ENCODE data around the gene SLC25A19. TPM values are rescaled to one million over a fixed set of nuclear protein-coding genes. Genes with fewer than 3 reads are reported as not detected.
A peak's percentile ranks its signal among the peaks of the same experiment; 100 is the strongest.
"Not testable (repeated sequence)": the region's sequence is repeated elsewhere in the genome, so short reads cannot be mapped to it uniquely, and the experiment has no call there.

Gene SLC25A19
- polyA plus RNA-seq, 1 donor: 6.8 TPM

DNA sequence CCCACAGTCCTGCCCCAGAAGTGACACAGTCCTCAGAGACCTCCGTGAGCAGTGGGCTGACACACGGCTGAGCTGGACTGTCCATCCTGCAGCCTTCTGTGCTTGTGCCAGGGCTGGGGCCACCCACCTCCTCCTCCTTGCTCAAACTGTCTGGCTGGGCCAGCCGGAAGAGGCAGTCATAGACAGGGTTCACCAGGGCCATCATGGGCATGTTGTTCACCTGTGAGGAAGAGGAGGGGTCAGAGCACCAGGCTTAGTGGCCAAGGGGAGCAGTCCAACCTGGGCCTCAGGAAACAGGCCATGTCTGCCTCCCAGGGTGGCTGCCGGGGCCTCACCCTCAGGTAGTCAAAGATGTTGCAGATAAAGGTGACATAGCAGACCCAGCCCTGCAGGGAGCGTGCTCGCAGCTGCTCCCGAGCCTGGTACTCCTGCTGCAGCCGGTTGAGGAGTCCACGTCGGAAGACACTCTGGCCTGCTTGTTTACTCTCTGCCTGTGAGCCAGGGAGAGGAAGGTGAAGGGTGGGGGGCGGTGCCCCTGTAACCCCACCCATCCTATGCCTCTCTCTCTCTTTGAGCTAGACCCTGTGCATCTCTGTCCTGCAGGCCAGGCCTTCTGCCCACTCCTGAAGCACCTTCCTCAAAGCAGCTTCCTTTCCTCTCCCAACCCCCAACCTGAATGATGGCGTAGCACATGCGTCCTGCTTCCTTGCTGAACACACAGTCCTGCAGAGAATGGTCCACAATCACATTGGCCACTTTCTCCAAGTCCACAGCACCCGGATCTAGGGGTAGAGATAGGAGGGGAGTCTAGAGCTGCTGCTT is 21.6 kb downstream of the SLC25A19 start:
- DNase-seq: no peak

- no peak for DNase-seq
These were observed 22.2 kb downstream of the SLC25A19 start for GRCh38 chr17:75267153-75267410.

DNA sequence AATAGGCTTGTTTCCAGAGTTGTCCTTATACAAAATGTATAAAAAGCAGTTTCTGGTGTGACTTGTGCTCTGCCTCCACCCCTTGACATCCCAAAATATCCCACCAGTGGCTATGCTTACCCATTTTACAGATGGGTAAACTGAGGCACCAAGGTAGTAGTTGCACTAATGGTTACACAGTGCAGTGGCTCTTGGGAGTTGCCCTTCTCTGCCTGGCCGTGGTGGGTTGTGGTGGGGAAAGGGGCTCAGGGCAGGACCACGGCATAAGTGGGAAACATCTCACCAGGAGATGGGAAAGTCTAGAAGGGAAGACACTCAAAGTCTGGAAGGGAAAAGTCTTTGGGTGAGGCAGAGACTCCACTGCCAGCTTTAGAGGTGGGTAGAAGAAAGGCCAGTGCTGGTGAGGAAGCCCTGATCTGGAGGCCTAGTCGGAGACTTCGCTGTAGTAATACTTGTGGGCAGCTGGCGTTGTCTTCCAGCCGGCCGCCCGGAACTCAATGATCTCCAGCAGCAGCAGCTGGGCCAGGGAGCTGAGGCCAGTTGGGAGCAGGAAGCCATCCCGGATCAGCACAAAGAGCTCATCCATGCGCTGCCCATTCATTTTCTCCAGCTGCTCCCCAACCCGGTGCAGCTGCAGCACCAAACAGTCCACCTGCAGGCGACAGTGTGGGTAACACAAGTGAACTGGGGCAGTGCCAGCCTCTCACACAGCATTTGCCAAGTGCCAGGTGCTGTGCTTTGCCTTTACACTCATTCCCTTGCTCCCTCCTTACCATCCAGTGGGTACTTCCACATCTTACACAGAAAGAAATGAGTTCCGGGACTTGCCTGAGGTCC is 22.7 kb downstream of the SLC25A19 start:
- no peak for DNase-seq

GRCh38 chr17:75265614-75266315 is 23.5 kb downstream of the SLC25A19 start:
- DNase-seq: no peak

DNA sequence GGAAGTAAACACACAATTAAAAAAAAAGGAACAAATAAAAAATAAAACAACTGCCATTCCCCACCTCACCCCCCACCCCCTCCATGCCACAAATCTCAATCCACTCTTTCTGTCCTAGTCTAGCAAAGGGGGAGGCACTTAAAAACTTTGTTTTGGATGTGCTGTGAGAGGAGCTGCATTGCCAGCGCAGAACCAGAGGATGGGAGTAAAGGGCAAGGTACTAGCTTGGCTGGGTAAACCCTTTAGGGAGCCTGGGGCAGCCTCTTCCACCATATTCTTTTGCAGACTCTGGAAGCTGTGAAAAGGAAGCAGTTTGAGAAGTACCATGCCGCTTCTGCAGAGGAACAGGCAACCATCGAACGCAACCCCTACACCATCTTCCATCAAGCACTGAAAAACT is 26.2 kb downstream of the SLC25A19 start:
- DNase-seq: no peak

GRCh38 chr17:75262112-75262606 is 27.1 kb downstream of the SLC25A19 start:
- DNase-seq: no peak

GRCh38 chr17:75261336-75262111 is 27.7 kb downstream of the SLC25A19 start, which contains the start of the genes GGA3 and MRPS7:
Gene GGA3, minus strand, starts transcription at chr17:75261606. Its CDS starts 19 bp downstream, at chr17:75261587.
Gene MRPS7, plus strand, starts transcription at chr17:75261879. Its CDS starts 22 bp downstream, at chr17:75261901.
- peak; percentile 97 for DNase-seq

- DNase-seq: no peak
These were observed 28.4 kb downstream of the SLC25A19 start for GRCh38 chr17:75260641-75261335.

DNA sequence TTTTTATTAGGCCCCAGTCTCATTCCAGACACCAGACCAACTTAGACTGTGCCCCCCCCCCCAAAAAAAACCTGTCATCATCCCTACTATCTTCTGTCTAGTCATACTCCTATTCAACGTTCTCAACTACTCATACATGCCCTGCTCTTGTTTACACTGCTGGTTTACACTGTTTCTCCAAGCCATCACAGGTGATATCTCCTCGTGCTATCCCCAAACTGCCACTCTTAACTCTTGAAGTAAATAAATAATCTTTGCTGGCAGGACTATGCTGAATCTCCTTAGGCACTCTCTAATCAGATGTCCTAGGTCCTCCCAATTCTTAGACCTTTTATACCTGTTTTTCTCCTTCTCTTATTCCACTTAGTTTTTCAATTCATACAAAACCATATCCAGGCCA is 32.0 kb downstream of the SLC25A19 start:
- not testable (repeated sequence) for DNase-seq

DNA sequence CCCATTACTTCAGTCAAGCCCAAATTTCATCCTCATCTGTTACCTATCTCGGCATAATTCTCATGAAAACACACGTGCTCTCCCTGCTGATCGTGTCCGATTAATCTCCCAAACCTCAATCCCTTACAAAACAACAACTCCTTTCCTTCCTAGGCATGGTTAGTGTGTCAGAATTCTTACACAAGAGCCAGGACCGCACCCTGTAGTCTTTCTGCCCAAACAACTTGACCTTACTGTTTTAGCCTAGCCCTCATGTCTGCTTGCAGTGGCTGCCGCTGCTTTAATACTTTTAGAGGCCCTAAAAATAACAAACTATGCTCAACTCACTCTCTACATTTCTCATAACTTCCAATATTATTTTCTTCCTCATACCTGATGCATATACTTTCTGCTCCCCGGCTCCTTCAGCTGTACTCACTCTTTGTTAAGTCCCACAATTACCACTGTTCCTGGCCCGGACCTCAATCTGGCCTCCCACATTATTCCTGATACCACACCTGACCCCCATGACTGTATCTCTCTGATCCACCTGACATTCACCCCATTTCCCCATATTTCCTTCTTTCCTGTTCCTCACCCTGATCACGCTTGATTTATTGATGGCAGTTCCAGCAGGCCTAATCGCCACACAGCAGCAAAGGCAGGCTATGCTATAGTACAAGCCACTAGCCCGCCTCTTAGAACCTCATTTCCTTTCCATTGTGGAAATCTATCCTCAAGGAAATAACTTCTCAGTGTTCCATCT is 33.1 kb downstream of the SLC25A19 start:
- DNase-seq: not testable (repeated sequence)

- no peak for DNase-seq
These were observed 37.0 kb downstream of the SLC25A19 start for GRCh38 chr17:75252039-75252816.

- DNase-seq: no peak
These were observed 39.2 kb downstream of the SLC25A19 start for GRCh38 chr17:75250009-75250471.

GRCh38 chr17:75249564-75249963 is 39.7 kb downstream of the SLC25A19 start:
- no peak for DNase-seq

GRCh38 chr17:75246404-75246803 is 42.8 kb downstream of the SLC25A19 start:
- DNase-seq: no peak

- no peak for DNase-seq
These were observed 44.2 kb downstream of the SLC25A19 start for GRCh38 chr17:75245011-75245410.

GRCh38 chr17:75244133-75244866 is 44.9 kb downstream of the SLC25A19 start:
- no peak for DNase-seq

DNA sequence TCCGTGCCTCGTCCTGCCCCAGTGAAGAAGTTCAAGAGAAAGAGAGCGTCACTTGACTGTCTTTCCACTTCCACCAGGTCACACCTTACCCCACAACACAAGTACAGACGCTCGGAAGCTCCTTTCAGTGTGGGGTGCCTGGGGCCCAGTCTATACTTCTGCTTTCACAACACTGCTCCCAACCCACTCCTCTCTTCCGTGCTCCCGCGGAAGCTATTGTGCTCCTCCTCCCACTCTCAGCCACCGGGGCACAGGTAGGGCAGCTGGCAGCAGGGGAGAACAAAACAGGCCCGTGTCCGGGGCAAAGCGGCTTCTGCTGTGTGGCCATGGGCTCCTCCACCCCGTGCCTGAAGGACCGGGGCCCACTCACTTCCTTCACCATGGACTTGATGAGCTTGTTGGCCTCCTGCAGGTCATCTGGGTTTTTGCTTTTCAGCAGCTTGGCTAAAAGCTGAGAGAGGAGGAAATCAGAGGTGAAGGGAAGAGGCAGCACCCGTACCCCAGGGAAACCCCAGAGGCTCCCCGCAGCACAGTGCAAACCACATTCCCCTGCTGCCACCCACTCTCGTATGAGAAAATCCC is 46.7 kb downstream of the SLC25A19 start:
- no peak for DNase-seq

- DNase-seq: no peak
These were observed 47.2 kb downstream of the SLC25A19 start for GRCh38 chr17:75241996-75242460.

Measured in hindlimb muscle (tissue), 1 donor.